Measurements from ENCODE around the gene TMTC3.

Gene TMTC3

DNA sequence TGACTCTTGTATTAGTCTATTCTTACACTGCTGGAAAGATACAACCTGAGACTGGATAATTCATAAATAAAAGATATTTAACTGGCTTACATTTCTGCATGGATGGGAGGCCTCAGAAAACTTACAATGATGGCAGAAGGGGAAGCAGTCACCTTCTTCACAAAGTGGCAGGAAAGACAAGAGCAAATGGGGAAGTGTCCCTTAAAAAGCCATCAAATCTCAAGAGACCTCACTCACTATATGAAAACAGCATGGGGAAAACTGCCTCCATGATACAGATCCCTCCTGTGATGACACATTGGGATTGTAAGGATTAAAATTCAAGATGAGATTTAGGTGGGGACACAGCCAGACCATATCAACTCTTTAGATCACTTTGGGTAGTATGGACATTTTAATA is 83.7 kb downstream of the TMTC3 start:
- no peak for DNase-seq (ENCODE audit: insufficient read length, low spot score)
- no peak for TF ChIP-seq POLR2A (IDR thresholded peaks at IDR 0.05; ENCODE audit: low read depth, low read length)
- FAIRE-seq, result no peak

DNA sequence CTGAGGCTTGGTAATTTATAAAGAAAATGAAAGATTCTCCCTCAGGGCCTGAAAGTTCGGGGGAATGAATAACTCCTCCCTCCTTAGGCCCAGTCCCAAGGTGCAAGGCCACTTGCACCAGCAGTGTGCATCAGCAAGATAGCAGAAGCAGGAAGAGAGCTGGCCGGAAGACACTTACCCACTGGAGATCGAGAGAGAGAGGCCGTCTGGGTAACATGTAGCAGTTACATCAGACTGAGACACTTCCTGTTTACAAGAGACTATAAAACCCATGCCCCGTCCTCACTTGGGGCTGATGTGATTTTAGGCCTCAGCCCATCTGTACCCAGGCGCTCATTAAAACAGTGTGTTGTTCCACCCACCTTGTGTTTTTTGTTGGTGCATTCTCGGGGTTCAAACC is 85.2 kb downstream of the TMTC3 start:
- FAIRE-seq (no peak), DNase-seq (ENCODE audit: insufficient read length, low spot score) (no peak)
- no peak for TF ChIP-seq POLR2A (IDR thresholded peaks at IDR 0.05; ENCODE audit: low read depth, low read length)

DNA sequence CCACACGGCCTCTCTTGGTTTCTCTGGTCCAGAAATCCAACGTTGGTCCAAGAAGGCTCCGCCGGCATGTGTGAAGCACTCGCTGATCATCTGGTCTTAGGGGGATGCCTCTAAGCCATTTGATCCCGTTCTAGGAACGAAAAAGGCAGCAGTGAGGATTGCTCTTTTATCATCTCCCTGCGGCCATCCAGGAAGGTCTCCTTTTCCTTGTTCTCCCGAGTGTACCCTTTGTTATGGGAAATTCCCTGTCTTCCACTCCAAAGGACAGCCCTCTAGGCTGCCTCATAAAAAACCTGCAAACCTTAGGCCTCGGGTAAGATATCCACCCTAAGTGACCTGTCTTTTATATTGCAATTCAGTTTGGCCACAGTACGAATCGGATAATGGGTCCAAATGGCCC is 85.8 kb downstream of the TMTC3 start:
- FAIRE-seq (no peak), DNase-seq (ENCODE audit: insufficient read length, low spot score) (no peak)
- no peak for TF ChIP-seq POLR2A (IDR thresholded peaks at IDR 0.05; ENCODE audit: low read depth, low read length)

DNA sequence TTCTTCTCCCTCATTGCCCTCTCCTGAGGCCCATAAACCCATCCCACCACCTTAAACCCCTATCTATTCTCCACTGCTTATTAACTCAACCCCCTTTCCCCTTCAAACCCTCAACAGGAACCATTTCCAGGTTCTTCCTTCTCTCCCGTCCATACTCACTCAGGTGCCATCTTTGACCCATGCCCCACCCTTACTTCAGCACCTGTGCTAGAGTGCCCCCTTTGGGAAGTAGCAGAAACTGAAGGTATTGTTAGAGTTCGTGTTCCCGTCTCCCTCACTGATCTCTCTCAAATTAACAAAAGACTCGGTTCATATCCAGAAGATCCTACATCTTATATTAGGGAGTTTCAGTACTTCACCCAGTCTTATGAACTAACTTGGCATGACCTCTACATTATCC is 86.6 kb downstream of the TMTC3 start:
- TF ChIP-seq POLR2A (IDR thresholded peaks at IDR 0.05; ENCODE audit: low read depth, low read length), result no peak
- FAIRE-seq (no peak), DNase-seq (ENCODE audit: insufficient read length, low spot score) (no peak)

DNA sequence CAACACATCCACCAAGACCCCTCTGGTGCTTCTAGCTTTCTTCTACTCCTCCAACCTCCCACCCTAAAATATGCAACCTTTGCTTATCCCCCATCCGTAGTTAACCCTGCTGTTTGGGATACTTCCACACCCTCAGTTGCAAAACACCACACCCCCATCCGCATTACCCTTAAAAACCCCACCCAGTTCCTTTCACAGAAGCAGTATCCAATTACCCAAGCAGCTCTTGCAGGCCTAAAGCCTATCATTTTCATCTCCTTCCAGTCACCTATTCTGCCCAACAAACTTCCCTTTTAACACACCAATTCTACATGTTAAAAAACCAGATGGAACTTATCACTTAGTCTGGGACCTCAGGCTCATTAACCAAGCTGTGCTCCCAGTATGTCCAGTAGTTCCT is 88.2 kb downstream of the TMTC3 start:
- no peak for TF ChIP-seq POLR2A (IDR thresholded peaks at IDR 0.05; ENCODE audit: low read depth, low read length)
- FAIRE-seq (no peak), DNase-seq (ENCODE audit: insufficient read length, low spot score) (no peak)

DNA sequence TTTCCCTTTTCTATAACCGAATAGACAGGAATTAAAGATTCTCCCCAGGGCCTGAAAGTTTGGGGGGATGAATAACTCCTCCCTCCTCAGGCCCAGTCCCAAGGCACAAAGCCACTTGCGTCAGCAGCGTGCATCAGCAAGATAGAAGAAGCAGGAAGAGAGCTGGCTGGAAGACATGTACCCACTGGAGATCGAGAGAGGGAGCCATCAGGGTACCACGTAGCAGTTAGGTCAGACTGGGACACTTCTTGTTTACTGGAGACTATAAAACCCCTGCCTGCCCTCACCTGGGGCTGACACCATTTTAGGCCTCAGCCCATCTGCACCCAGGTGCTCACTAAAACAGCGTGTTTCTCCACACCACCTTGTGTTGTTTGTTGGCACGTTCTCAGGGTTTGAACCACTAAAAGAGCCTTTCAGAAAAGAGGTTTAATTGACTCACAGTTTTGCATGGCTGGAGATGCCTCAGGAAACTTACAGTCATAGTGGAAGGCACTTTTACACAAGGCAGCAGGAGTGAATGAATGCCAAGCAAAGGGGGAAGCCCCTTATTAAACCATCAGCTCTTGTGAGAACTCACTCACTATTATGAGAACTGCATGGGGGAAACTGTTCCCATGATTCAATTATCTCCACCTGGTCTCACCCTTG is 93.2 kb downstream of the TMTC3 start:
- TF ChIP-seq POLR2A (IDR thresholded peaks at IDR 0.05; ENCODE audit: low read depth, low read length), result no peak
- FAIRE-seq (no peak), DNase-seq (ENCODE audit: insufficient read length, low spot score) (no peak)

- peak; percentile 91 for FAIRE-seq
- no peak for DNase-seq (ENCODE audit: insufficient read length, low spot score)
- TF ChIP-seq POLR2A (IDR thresholded peaks at IDR 0.05; ENCODE audit: low read depth, low read length), result no peak
Observed at GRCh38 chr12:88237954-88238353, 95.8 kb downstream of the TMTC3 start.

DNA sequence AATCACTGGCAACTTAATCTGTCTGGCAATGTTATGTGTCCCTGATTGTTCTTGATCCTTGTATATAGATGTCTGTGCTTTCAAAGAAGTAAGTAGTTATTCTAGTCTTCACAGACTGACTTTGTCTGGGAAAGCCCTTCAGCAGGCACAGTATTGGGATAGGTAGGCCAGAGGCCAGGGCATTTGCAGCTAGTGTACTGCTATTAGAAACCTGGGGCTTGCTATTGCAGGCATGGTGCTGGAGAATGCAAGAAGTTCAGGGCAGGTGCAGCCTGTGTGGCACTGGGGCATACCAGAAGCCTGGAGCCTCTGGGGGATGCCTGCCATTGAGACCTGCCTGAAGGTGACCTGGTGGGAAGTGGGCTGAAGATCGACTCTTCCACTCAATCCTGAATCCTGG is 96.3 kb downstream of the TMTC3 start:
- DNase-seq (ENCODE audit: insufficient read length, low spot score) (no peak), FAIRE-seq (no peak)
- TF ChIP-seq POLR2A (IDR thresholded peaks at IDR 0.05; ENCODE audit: low read depth, low read length), result no peak

DNA sequence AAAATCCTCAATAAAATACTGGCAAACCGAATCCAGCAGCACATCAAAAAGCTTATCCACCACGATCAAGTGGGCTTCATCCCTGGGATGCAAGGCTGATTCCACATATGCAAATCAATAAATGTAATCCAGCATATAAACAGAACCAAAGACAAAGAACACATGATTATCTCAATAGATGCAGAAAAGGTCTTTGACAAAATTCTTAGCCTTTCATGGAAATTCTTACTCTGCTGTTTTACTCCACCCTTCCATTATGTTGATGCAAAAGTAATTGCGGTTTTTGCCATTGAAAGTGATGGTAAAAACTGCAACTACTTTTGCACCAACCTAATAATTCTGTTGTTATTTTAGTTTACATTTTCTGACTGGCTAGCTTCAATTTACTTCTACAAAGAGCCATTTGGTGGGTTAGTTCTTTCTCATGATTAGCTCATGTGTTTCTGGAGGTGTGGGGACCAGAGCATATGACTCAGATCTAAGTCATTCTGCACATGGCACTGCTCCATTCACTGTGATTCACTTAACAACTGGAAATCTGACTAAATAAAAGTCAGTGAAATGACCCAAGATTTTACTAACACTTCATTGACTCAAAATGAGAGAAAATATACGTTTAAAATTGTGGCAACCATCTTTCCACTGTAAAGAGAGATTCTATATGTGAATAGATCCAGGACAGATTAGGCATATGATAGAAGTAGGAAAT is 99.9 kb downstream of the TMTC3 start:
- TF ChIP-seq POLR2A (IDR thresholded peaks at IDR 0.05; ENCODE audit: low read depth, low read length), result no peak
- DNase-seq (ENCODE audit: insufficient read length, low spot score) (peak; percentile 26), FAIRE-seq (peak; percentile 99)

DNA sequence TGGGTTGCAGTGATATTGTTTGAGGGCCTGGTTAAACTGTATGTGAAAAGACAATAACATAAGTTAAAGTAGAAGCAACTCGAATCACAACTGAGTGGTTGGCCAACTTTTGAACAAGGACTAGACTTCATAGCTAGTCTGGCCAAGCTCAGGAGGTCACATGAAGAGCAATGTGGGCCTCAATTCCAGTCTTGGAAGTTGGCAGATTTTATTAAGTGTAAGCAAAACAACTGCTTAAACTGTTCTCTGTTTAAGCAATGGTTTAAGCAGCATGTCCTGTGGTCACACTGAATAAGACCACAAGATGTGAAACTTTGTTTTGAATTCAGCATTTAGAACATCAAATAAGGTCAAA is 100.4 kb downstream of the TMTC3 start:
- no peak for DNase-seq (ENCODE audit: insufficient read length, low spot score)
- TF ChIP-seq POLR2A (IDR thresholded peaks at IDR 0.05; ENCODE audit: low read depth, low read length), result no peak
- no peak for FAIRE-seq

GRCh38 chr12:88242939-88243338 is 100.8 kb downstream of the TMTC3 start:
- FAIRE-seq (no peak), DNase-seq (ENCODE audit: insufficient read length, low spot score) (no peak)
- no peak for TF ChIP-seq POLR2A (IDR thresholded peaks at IDR 0.05; ENCODE audit: low read depth, low read length)

- DNase-seq (ENCODE audit: insufficient read length, low spot score) (no peak), FAIRE-seq (no peak)
- TF ChIP-seq POLR2A (IDR thresholded peaks at IDR 0.05; ENCODE audit: low read depth, low read length), result no peak
Observed at GRCh38 chr12:88243982-88244381, 101.9 kb downstream of the TMTC3 start.

DNA sequence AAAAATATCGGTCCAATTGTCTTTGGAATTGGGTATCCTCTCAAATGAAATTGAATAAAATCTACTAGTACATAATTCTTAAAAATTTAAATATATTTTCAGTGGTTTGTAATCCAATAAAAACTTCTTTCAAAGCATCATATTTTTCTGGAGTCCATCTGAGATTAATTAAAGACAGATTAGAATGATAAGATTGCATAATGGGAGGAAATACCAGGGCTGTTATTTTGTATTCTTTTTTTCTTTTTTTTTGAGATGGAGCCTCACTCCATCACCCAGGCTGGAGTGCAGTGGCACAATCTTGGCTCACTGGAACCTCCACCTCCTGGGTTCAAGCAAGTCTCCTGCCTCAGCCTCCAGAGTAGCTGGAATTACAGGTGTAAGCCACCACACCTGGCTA is 103.8 kb downstream of the TMTC3 start:
- no peak for DNase-seq (ENCODE audit: insufficient read length, low spot score)
- TF ChIP-seq POLR2A (IDR thresholded peaks at IDR 0.05; ENCODE audit: low read depth, low read length), result no peak
- no peak for FAIRE-seq

DNA sequence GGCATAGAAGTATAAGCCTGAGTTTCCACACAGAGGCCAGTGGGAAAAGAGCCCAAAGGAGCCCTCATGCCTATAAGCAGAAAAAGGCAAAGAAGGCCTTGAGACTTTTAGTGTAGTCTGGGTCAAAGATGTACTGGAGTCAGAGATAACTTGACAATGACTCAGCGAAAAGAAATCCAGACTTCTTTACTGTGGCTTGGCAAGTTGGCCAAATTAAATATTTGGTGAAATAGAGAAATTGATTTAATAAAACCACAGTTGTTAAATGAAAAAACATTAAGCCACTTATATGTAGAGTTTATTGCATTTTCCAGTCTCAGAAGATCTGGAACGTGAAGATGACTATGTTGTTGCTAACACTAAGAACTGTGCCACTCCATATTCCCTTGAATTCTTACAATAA is 105.1 kb downstream of the TMTC3 start:
- FAIRE-seq, result peak; percentile 95

DNA sequence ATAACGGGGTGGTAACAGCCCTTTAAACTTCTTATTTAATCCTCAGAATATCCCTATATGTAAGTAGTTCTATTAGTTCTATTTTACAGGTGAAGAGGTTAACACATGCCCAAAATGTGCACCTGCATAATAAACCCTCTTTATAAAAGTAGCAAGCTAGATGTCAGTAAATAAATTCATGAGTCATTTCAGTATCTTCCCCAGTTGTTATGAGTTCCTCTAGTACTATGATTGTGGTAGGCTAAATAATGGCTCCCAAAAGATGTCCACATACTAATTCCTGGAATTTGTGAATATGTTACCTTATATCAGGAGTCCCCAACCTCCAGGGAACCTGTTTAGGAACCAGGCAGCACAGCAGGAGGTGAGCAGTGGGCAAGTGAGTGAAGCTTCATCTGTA is 106.5 kb downstream of the TMTC3 start:
- DNase-seq (ENCODE audit: insufficient read length, low spot score), result no peak
- FAIRE-seq, result peak; percentile 64
- TF ChIP-seq POLR2A (IDR thresholded peaks at IDR 0.05; ENCODE audit: low read depth, low read length), result no peak

More for the DNA sequence above, 105.1 kb downstream of the TMTC3 start:
- DNase-seq (ENCODE audit: insufficient read length, low spot score), result no peak
- TF ChIP-seq POLR2A (IDR thresholded peaks at IDR 0.05; ENCODE audit: low read depth, low read length), result no peak

Measured in H54 (cell line).